GM21447 (cell line): ENCODE data around the gene HIBADH.
"Not testable (repeated sequence)": the region's sequence is repeated elsewhere in the genome, so short reads cannot be mapped to it uniquely, and the experiment has no call there.

Experiments used
- ATAC-seq: cut with Tn5 transposase; IDR thresholded peaks from one replicate; pipeline ENCODE4 v1.9.1; 2021; ENCODE audit not compliant: unreplicated experiment

The HIBADH gene

GRCh38 chr7:27639048-27639447, 23.6 kb downstream of the HIBADH start:
- ATAC-seq = not testable (repeated sequence)

GRCh38 chr7:27636326-27637006, 26.2 kb downstream of the HIBADH start:
- no peak for ATAC-seq

- ATAC-seq = no peak
These were observed 27.0 kb downstream of the HIBADH start for GRCh38 chr7:27635728-27636127.

GRCh38 chr7:27634671-27635493, 27.8 kb downstream of the HIBADH start:
- no peak for ATAC-seq

GRCh38 chr7:27633062-27633461, 29.6 kb downstream of the HIBADH start:
- ATAC-seq = no peak

GRCh38 chr7:27631391-27631790, 31.3 kb downstream of the HIBADH start:
- no peak for ATAC-seq

- ATAC-seq = no peak
These were observed 35.5 kb downstream of the HIBADH start for GRCh38 chr7:27627146-27627545.

- ATAC-seq = no peak
These were observed 43.2 kb downstream of the HIBADH start for GRCh38 chr7:27619492-27619891.

GRCh38 chr7:27617651-27618381, 44.9 kb downstream of the HIBADH start:
- ATAC-seq = no peak

GRCh38 chr7:27616914-27617548, 45.7 kb downstream of the HIBADH start:
- no peak for ATAC-seq

GRCh38 chr7:27616186-27616491, 46.5 kb downstream of the HIBADH start:
- no peak for ATAC-seq

- ATAC-seq = no peak
These were observed 47.1 kb downstream of the HIBADH start for GRCh38 chr7:27615420-27616185.

- no peak for ATAC-seq
These were observed 48.6 kb downstream of the HIBADH start for GRCh38 chr7:27614095-27614494.

GRCh38 chr7:27611059-27611458, 51.6 kb downstream of the HIBADH start:
- no peak for ATAC-seq

- ATAC-seq = no peak
These were observed 53.7 kb downstream of the HIBADH start for GRCh38 chr7:27608776-27609495.

- no peak for ATAC-seq
These were observed 55.5 kb downstream of the HIBADH start for GRCh38 chr7:27607210-27607606.

GRCh38 chr7:27606270-27607209, 56.1 kb downstream of the HIBADH start:
- ATAC-seq = no peak

GRCh38 chr7:27605689-27606269, 56.9 kb downstream of the HIBADH start:
- no peak for ATAC-seq

- no peak for ATAC-seq
These were observed 57.4 kb downstream of the HIBADH start for GRCh38 chr7:27605283-27605682.
